ENCODE measurements around the gene CLSTN2. TPM values are rescaled to one million over a fixed set of nuclear protein-coding genes. Genes with fewer than 3 reads are reported as not detected.

Gene CLSTN2
- total RNA-seq, 4 donors from 2014 or later: 2.7 to 5.0 (median 3.1) TPM

DNA sequence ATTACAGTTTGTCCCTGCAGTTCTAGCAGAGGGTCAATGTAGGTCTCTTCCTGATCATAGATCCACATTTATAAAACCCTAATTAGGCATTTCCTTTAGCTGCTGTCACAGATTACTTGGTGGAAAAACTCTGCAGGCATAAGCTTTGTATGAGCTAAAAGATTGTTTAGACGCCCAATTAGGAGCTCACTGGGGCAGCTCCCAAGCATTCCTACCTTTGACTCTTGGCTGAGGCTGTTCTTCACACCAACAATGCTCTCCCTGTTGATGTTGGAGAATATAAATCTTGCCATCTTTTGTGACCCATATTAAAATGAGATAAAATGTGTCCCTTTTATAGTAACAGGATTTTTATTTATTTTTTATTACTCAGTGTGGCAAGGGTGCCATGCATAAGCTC lies 594.6 kb downstream of the CLSTN2 start:
- no peaks in the 10 kb centered on the region for H3K9me3 ChIP-seq
- no peak for TF ChIP-seq POLR2A (IDR thresholded peaks at IDR 0.05)
- H3K27ac ChIP-seq: no peak overlapping the region
- DNase-seq: no peak
- H3K4me3 ChIP-seq: no peak overlapping the region
- no peaks in the 10 kb centered on the region for H3K36me3 ChIP-seq
- H3K4me1 ChIP-seq: no peaks in the 10 kb centered on the region
- no peaks in the 10 kb centered on the region for H3K27me3 ChIP-seq

DNA sequence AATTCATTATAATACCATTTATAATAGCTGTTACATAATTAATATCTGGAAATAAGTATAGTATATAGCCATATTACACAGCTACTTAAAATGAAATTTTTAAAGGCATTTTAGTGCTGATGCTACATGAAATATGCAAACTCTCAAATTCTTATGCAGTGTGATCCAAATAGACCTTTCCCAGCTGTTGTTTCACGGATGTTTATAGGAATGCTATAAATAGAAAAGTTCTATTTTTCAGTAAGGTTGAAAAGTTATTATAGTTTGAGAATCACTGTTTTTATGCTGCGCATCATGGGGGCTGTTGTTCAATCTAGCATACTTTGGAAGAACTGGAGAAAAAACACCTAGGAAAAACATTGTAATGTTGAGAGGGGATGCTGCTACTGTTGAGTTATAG lies 595.1 kb downstream of the CLSTN2 start:
- no peaks in the 10 kb centered on the region for H3K27me3 ChIP-seq

DNA sequence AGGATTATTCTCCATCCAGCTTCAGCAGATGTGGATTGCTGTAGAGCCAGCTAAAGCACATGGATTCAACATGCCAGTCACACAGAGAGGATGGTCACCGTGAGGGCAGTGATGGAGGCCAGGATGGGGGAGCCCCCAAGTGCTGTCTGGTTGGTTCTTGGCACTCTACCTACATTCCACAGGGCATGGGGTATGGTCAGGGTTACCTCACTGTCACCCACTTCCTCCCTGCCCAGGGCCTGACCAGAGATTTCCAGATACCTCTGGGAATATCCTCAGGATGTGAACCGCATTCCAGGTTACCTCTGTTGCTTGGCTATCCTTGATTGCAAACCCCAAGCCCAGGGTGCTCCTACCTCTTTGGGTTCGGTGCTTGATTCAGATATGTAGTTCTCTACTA lies 595.6 kb downstream of the CLSTN2 start:
- DNase-seq: no peak

More for the DNA sequence above, 595.1 kb downstream of the CLSTN2 start:
- Histone ChIP-seq H3K4me1 (no peaks in the 10 kb centered on the region), H3K36me3 (no peaks in the 10 kb centered on the region), H3K27ac (no peak overlapping the region), H3K4me3 (no peak overlapping the region), H3K9me3 (no peaks in the 10 kb centered on the region)
- TF ChIP-seq, protein P1, sequence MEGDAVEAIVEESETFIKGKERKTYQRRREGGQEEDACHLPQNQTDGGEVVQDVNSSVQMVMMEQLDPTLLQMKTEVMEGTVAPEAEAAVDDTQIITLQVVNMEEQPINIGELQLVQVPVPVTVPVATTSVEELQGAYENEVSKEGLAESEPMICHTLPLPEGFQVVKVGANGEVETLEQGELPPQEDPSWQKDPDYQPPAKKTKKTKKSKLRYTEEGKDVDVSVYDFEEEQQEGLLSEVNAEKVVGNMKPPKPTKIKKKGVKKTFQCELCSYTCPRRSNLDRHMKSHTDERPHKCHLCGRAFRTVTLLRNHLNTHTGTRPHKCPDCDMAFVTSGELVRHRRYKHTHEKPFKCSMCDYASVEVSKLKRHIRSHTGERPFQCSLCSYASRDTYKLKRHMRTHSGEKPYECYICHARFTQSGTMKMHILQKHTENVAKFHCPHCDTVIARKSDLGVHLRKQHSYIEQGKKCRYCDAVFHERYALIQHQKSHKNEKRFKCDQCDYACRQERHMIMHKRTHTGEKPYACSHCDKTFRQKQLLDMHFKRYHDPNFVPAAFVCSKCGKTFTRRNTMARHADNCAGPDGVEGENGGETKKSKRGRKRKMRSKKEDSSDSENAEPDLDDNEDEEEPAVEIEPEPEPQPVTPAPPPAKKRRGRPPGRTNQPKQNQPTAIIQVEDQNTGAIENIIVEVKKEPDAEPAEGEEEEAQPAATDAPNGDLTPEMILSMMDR (IDR thresholded peaks at IDR 0.05): no peak
- TF ChIP-seq POLR2A (IDR thresholded peaks at IDR 0.05): no peak
- DNase-seq: no peak

DNA sequence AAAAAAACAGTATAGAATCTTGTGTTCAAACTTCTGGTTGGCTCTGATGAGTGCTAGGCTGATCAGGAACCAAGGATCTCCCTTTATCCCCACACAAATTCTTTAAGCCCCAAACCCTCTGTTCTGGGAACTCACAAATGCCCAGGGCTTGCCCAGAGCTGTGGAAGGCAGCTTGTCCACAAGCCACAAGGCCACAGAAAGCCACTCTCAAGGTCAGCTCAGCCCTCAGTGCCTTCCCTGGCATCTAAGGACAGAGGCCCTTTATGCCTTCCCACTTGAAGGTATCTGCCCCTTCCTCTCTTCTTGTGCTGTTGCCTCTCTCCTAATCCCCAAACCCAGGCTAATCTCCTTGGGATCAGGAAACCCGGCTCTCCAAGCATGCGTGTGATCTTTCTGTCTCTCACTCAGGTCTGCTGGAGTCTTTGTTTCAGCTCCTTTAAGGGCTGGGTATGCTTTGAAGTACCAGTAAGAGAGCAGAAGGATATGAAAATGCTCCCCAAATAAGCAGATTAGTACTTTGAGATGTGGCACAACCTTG lies 597.9 kb downstream of the CLSTN2 start:
- no peaks in the 10 kb centered on the region for H3K36me3 ChIP-seq
- H3K4me3 ChIP-seq: no peak overlapping the region
- H3K27ac ChIP-seq: no peak overlapping the region
- TF ChIP-seq POLR2A (IDR thresholded peaks at IDR 0.05): no peak
- TF ChIP-seq, protein P1 (IDR thresholded peaks at IDR 0.05): no peak
- no peaks in the 10 kb centered on the region for H3K9me3 ChIP-seq
- DNase-seq: no peak
- H3K4me1 ChIP-seq: no peaks in the 10 kb centered on the region
- no peaks in the 10 kb centered on the region for H3K27me3 ChIP-seq

More for the DNA sequence above, 595.6 kb downstream of the CLSTN2 start:
- Histone ChIP-seq H3K36me3 (no peaks in the 10 kb centered on the region), H3K4me3 (no peak overlapping the region), H3K4me1 (no peaks in the 10 kb centered on the region), H3K27me3 (no peaks in the 10 kb centered on the region), H3K9me3 (no peaks in the 10 kb centered on the region), H3K27ac (no peak overlapping the region)
- no peak for TF ChIP-seq POLR2A (IDR thresholded peaks at IDR 0.05)
- TF ChIP-seq, protein P1 (IDR thresholded peaks at IDR 0.05): no peak

GRCh38 chr3:140536926-140537726 lies 602.1 kb downstream of the CLSTN2 start:
- TF ChIP-seq POLR2A (IDR thresholded peaks at IDR 0.05): no peak
- TF ChIP-seq, protein P1 (IDR thresholded peaks at IDR 0.05): no peak
- H3K36me3 ChIP-seq: no peaks in the 10 kb centered on the region

DNA sequence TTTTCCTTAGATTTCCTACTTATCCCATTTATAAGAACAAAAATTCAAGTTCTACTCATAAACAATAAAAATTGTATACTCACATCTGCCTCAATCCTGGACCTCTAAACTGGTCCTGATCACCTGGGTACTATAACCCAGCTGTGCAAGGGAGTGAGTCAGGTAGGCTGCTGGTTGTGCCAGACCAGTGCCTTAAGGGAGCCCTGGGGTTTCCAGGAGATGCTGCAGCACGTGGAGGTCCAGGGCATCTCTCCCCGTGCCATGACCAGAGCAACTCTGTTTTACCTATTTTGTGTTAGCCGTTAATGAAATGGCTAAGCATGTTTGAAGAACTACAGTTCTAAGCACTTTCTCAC lies 602.7 kb downstream of the CLSTN2 start:
- Histone ChIP-seq H3K4me1 (no peaks in the 10 kb centered on the region), H3K9me3 (no peaks in the 10 kb centered on the region), H3K4me3 (no peak overlapping the region), H3K27me3 (no peaks in the 10 kb centered on the region), H3K27ac (no peak overlapping the region), H3K36me3 (no peaks in the 10 kb centered on the region)
- no peak for DNase-seq
- TF ChIP-seq POLR2A (IDR thresholded peaks at IDR 0.05): no peak
- TF ChIP-seq, protein P1 (IDR thresholded peaks at IDR 0.05): no peak

More at GRCh38 chr3:140536926-140537726, 602.1 kb downstream of the CLSTN2 start:
- no peaks in the 10 kb centered on the region for H3K4me1 ChIP-seq
- DNase-seq: no peak
- no peak overlapping the region for H3K27ac ChIP-seq
- no peaks in the 10 kb centered on the region for H3K9me3 ChIP-seq
- no peak overlapping the region for H3K4me3 ChIP-seq
- H3K27me3 ChIP-seq: no peaks in the 10 kb centered on the region
